ENCODE results near the gene TTC22.
"Not testable (repeated sequence)": the region's sequence is repeated elsewhere in the genome, so short reads cannot be mapped to it uniquely, and the experiment has no call there.

TTC22 gene

GRCh38 chr1:54777011-54777410 lies 24.1 kb downstream of the TTC22 start:
- Histone ChIP-seq H3K4me2 (ENCODE audit: insufficient read depth, low read length, poor library complexity, severe bottlenecking) (no peak overlapping the region), H2AK5ac (ENCODE audit: low read depth, low read length) (no peak overlapping the region), H2AFZ (ENCODE audit: low read length) (no peak overlapping the region), H3K18ac (ENCODE audit: low read length) (no peak overlapping the region), H3K36me3 (replicated peaks in 1 of 2; ENCODE audit: control insufficient read depth in 2 of 2, insufficient read depth in 2 of 2, low read length in 2 of 2) (no peaks in the 10 kb centered on the region), H3K9me3 (replicated peaks in 1 of 2; ENCODE audit: control insufficient read depth in 2 of 2, insufficient read depth in 1 of 2, low read depth in 1 of 2, low read length in 2 of 2) (peaks cover 0 to 2% of the 10 kb centered on the region in 2 donors), H4K8ac (ENCODE audit: low read depth, low read length) (no peak overlapping the region), H3K27me3 (ENCODE audit: control insufficient read depth in 3 of 3, insufficient read depth in 3 of 3, low read depth in 1 of 3, low read length in 3 of 3) (peaks cover 0 to 42% (median 18%) of the 10 kb centered on the region in 3 experiments), H3K4ac (ENCODE audit: low read length) (no peak overlapping the region), H2BK120ac (ENCODE audit: low read depth, low read length) (no peak overlapping the region), H3K14ac (ENCODE audit: low read length) (no peak overlapping the region), H2BK12ac (ENCODE audit: low read length) (no peak overlapping the region), H3K23ac (ENCODE audit: low read depth, low read length, poor library complexity) (no peak overlapping the region), H3K4me3 (ENCODE audit: low read length in 2 of 2) (no peak overlapping the region), H3K27ac (replicated peaks; ENCODE audit: low read length) (no peak overlapping the region), H3K79me1 (ENCODE audit: low read depth, low read length) (no peaks in the 10 kb centered on the region), H2BK5ac (ENCODE audit: low read length) (no peak overlapping the region), H4K91ac (ENCODE audit: low read depth, low read length, poor library complexity) (no peak overlapping the region), H3K9ac (ENCODE audit: low read depth, low read length, poor library complexity) (no peak overlapping the region), H2BK15ac (ENCODE audit: low read length) (no peak overlapping the region), H3K4me1 (ENCODE audit: control insufficient read depth in 2 of 2, insufficient read depth in 1 of 2, low read depth in 1 of 2, low read length in 2 of 2) (peaks cover 0 to 4% of the 10 kb centered on the region in 2 donors)
- no CpG with 5 or more reads among the region's 4 CpGs for WGBS, 2 donors (ENCODE audit: extremely low coverage in 2 of 2, insufficient read length in 2 of 2, insufficient replicate concordance in 1 of 2)
- DNase-seq (ENCODE audit: low spot score): no peak

DNA sequence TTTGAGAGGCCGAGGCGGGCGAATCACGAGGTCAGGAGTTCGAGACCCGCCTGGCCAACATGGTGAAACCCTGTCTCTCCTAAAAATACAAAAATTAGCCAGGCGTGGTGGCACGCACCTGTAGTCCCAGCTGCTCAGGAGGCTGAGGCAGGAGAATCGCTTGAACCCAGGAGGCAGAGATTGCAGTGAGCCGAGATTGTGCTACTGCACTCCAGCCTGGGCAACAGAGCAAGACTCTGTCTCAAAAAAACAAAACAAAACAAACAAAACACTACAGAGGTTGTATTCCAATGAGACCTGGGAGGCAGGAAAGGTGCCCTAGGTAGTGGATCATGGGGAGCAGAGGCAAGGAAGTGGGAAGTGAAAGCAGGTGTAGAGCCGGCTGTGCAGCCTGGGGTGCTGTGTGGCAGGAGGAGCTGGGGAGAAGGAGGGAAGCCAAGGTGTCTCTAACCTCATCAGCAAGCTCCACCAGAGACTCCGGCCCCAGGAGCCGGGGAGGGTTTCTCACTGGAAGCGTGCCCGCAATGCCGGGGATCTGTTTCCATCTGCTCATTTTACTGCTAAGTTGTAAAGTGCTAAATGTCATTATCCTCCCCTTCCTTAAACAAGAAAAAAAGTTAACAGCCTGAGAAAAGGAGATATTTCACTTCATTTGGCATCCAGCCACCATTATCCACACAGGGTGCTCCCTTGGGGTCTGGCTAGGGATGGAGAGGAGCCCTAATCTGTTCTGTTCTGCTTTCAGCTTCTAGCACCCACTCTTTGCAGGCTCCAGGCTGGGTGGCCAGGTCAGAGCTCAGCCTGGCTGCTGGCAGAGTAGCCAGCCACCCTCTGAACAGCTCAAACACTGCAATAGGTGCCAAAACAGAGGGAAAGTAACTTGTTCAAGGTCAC lies 25.0 kb downstream of the TTC22 start:
- H3K4me3 ChIP-seq (ENCODE audit: low read length in 2 of 2); H4K8ac ChIP-seq (ENCODE audit: low read depth, low read length); H3K27ac ChIP-seq (replicated peaks; ENCODE audit: low read length); H2BK120ac ChIP-seq (ENCODE audit: low read depth, low read length); H3K4ac ChIP-seq (ENCODE audit: low read length); H3K4me1 ChIP-seq (ENCODE audit: control insufficient read depth in 2 of 2, insufficient read depth in 1 of 2, low read depth in 1 of 2, low read length in 2 of 2); H2BK15ac ChIP-seq (ENCODE audit: low read length); H2AK5ac ChIP-seq (ENCODE audit: low read depth, low read length); H3K14ac ChIP-seq (ENCODE audit: low read length); H3K79me1 ChIP-seq (ENCODE audit: low read depth, low read length); H3K23ac ChIP-seq (ENCODE audit: low read depth, low read length, poor library complexity); H4K91ac ChIP-seq (ENCODE audit: low read depth, low read length, poor library complexity); H3K9me3 ChIP-seq (replicated peaks in 1 of 2; ENCODE audit: control insufficient read depth in 2 of 2, insufficient read depth in 1 of 2, low read depth in 1 of 2, low read length in 2 of 2); H2BK12ac ChIP-seq (ENCODE audit: low read length); H3K36me3 ChIP-seq (replicated peaks in 1 of 2; ENCODE audit: control insufficient read depth in 2 of 2, insufficient read depth in 2 of 2, low read length in 2 of 2); H3K4me2 ChIP-seq (ENCODE audit: insufficient read depth, low read length, poor library complexity, severe bottlenecking); H2AFZ ChIP-seq (ENCODE audit: low read length); DNase-seq (ENCODE audit: low spot score); H2BK5ac ChIP-seq (ENCODE audit: low read length): not testable (repeated sequence)
- Histone ChIP-seq H3K18ac (ENCODE audit: low read length) (peak overlapping the region; percentile 46), H3K27me3 (ENCODE audit: control insufficient read depth in 3 of 3, insufficient read depth in 3 of 3, low read depth in 1 of 3, low read length in 3 of 3) (peaks cover 0 to 32% (median 8%) of the 10 kb centered on the region in 3 experiments), H3K9ac (ENCODE audit: low read depth, low read length, poor library complexity) (peak overlapping the region; percentile 3)
- no CpG with 5 or more reads among the region's 16 CpGs for WGBS, 2 donors (ENCODE audit: extremely low coverage in 2 of 2, insufficient read length in 2 of 2, insufficient replicate concordance in 1 of 2)

DNA sequence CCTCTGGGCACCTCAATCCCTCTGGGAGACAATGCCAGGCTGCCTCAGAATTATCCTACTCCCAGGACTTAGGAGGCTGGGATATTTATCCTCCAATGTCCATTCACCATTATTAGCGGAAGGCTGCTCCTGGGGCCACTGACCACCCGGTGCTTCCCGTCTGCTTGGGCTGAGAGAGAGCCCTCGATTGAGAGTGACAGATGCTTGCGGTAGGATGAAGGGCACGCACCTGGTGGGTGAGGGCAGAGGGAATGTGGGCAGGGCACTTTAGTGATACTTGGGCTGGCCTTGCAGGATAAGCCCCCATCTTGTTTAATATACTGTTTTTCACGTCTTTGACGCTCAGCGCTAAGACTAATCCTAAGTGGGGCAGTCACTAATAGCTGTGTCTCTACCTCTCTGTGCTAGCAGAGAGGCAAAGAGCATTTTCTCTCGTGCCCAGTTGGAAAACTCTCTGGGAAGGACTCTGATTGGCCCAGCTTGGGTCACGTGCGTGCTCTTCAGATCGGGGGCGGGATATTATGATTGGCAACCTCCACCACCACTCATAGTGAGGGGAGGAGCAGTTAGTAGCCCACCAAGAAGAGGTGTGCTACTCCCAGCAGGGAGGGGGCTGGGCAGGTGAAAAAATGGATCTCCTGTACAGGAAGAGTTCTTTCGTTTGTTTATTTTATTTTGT lies 26.2 kb downstream of the TTC22 start:
- H2AFZ ChIP-seq (ENCODE audit: low read length): peak overlapping the region; percentile 81
- H3K9ac ChIP-seq (ENCODE audit: low read depth, low read length, poor library complexity): no peak overlapping the region
- no CpG with 5 or more reads among the region's 15 CpGs for WGBS, 2 donors (ENCODE audit: extremely low coverage in 2 of 2, insufficient read length in 2 of 2, insufficient replicate concordance in 1 of 2)
- peak; percentile 31 for DNase-seq (ENCODE audit: low spot score)
- H2BK5ac ChIP-seq (ENCODE audit: low read length): no peak overlapping the region
- peaks cover 0 to 4% of the 10 kb centered on the region in 2 donors for H3K4me1 ChIP-seq (ENCODE audit: control insufficient read depth in 2 of 2, insufficient read depth in 1 of 2, low read depth in 1 of 2, low read length in 2 of 2)
- no peak overlapping the region for H2BK15ac ChIP-seq (ENCODE audit: low read length)
- no peak overlapping the region for H2BK120ac ChIP-seq (ENCODE audit: low read depth, low read length)
- H2AK5ac ChIP-seq (ENCODE audit: low read depth, low read length): no peak overlapping the region
- no peak overlapping the region for H3K4me3 ChIP-seq (ENCODE audit: low read length in 2 of 2)
- H3K27me3 ChIP-seq (ENCODE audit: control insufficient read depth in 3 of 3, insufficient read depth in 3 of 3, low read depth in 1 of 3, low read length in 3 of 3): peaks cover 0 to 22% (median 2%) of the 10 kb centered on the region in 3 experiments
- H3K9me3 ChIP-seq (replicated peaks in 1 of 2; ENCODE audit: control insufficient read depth in 2 of 2, insufficient read depth in 1 of 2, low read depth in 1 of 2, low read length in 2 of 2): peaks cover 0 to 2% of the 10 kb centered on the region in 2 donors
- no peak overlapping the region for H4K91ac ChIP-seq (ENCODE audit: low read depth, low read length, poor library complexity)
- no peak overlapping the region for H3K4me2 ChIP-seq (ENCODE audit: insufficient read depth, low read length, poor library complexity, severe bottlenecking)
- H3K14ac ChIP-seq (ENCODE audit: low read length): no peak overlapping the region
- no peak overlapping the region for H3K23ac ChIP-seq (ENCODE audit: low read depth, low read length, poor library complexity)
- no peak overlapping the region for H2BK12ac ChIP-seq (ENCODE audit: low read length)
- H3K4ac ChIP-seq (ENCODE audit: low read length): no peak overlapping the region
- H3K27ac ChIP-seq (replicated peaks; ENCODE audit: low read length): no peak overlapping the region
- no peaks in the 10 kb centered on the region for H3K79me1 ChIP-seq (ENCODE audit: low read depth, low read length)
- H3K18ac ChIP-seq (ENCODE audit: low read length): no peak overlapping the region
- no peaks in the 10 kb centered on the region for H3K36me3 ChIP-seq (replicated peaks in 1 of 2; ENCODE audit: control insufficient read depth in 2 of 2, insufficient read depth in 2 of 2, low read length in 2 of 2)
- no peak overlapping the region for H4K8ac ChIP-seq (ENCODE audit: low read depth, low read length)

DNA sequence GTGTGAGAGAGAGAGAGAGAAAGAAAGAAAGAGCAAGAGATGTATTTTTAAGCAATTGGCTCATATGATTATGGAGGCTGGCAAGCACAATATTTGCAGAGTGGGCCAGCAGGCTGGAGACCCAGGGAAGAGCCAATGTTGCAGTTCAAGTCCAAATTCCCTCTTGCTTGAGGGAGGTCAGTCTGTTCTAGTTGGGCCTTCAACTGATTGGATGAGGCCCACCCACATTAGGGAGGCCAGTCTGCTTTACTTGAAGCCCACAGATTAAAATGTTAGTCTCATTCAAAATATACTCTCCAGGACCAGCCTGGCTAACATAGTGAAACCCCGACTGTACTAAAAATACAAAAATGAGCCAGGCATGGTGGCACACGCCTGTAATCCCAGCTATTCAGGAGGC lies 28.2 kb downstream of the TTC22 start:
- Histone ChIP-seq H3K4me2 (ENCODE audit: insufficient read depth, low read length, poor library complexity, severe bottlenecking) (no peak overlapping the region), H3K4ac (ENCODE audit: low read length) (no peak overlapping the region), H2AK5ac (ENCODE audit: low read depth, low read length) (no peak overlapping the region), H2BK5ac (ENCODE audit: low read length) (no peak overlapping the region), H3K23ac (ENCODE audit: low read depth, low read length, poor library complexity) (no peak overlapping the region), H3K27ac (replicated peaks; ENCODE audit: low read length) (no peak overlapping the region), H4K91ac (ENCODE audit: low read depth, low read length, poor library complexity) (no peak overlapping the region), H3K36me3 (replicated peaks in 1 of 2; ENCODE audit: control insufficient read depth in 2 of 2, insufficient read depth in 2 of 2, low read length in 2 of 2) (no peaks in the 10 kb centered on the region), H2BK15ac (ENCODE audit: low read length) (no peak overlapping the region), H4K8ac (ENCODE audit: low read depth, low read length) (no peak overlapping the region), H3K4me1 (ENCODE audit: control insufficient read depth in 2 of 2, insufficient read depth in 1 of 2, low read depth in 1 of 2, low read length in 2 of 2) (peaks cover 0 to 4% of the 10 kb centered on the region in 2 donors), H3K14ac (ENCODE audit: low read length) (no peak overlapping the region), H3K27me3 (ENCODE audit: control insufficient read depth in 3 of 3, insufficient read depth in 3 of 3, low read depth in 1 of 3, low read length in 3 of 3) (peaks cover 0 to 3% (median 0%) of the 10 kb centered on the region in 3 experiments), H3K18ac (ENCODE audit: low read length) (no peak overlapping the region), H2BK120ac (ENCODE audit: low read depth, low read length) (no peak overlapping the region), H2BK12ac (ENCODE audit: low read length) (no peak overlapping the region), H2AFZ (ENCODE audit: low read length) (no peak overlapping the region), H3K9ac (ENCODE audit: low read depth, low read length, poor library complexity) (no peak overlapping the region), H3K4me3 (ENCODE audit: low read length in 2 of 2) (no peak overlapping the region), H3K79me1 (ENCODE audit: low read depth, low read length) (no peaks in the 10 kb centered on the region), H3K9me3 (replicated peaks in 1 of 2; ENCODE audit: control insufficient read depth in 2 of 2, insufficient read depth in 1 of 2, low read depth in 1 of 2, low read length in 2 of 2) (peaks cover 0 to 2% of the 10 kb centered on the region in 2 donors)
- DNase-seq (ENCODE audit: low spot score): no peak
- WGBS, 2 donors (ENCODE audit: extremely low coverage in 2 of 2, insufficient read length in 2 of 2, insufficient replicate concordance in 1 of 2): no CpG with 5 or more reads among the region's 2 CpGs

Data from neuronal stem cell (in vitro differentiated cells).